ENCODE measurements around the gene SERGEF.

The SERGEF gene
- long read RNA-seq, transcript SERGEF-201 (11 exons, 1,566 nt), result major isoform, 20 of 67 reads
- long read RNA-seq, transcript SERGEF-208 (10 exons, 1,264 nt), result minor isoform, 14 of 67 reads
- long read RNA-seq, partial matches to known transcripts, result 0 of 67 reads
- long read RNA-seq, other reads (novel, unspliced or antisense), result 33 of 67 reads

GRCh38 chr11:18012906-18013781, at the start of gene SERGEF:
TSS of gene SERGEF (minus strand) at chr11:18013047. CDS start at chr11:18013010, 37 bp downstream.
- H3K27ac ChIP-seq (replicated peaks), result peak within 1 kb of the TSS; percentile 60
- H3K4me3 ChIP-seq (replicated peaks; ENCODE audit: insufficient read depth, low read length), result peak within 1 kb of the TSS; percentile 61
- TF ChIP-seq CTCF (IDR thresholded peaks at IDR 0.05; ENCODE audit: insufficient read depth, low read length), result no peak
- TF ChIP-seq GABPA (IDR thresholded peaks at IDR 0.05; ENCODE audit: low read depth), result no peak
- peak; percentile 76 for TF ChIP-seq POLR2AphosphoS5 (IDR thresholded peaks at IDR 0.05; ENCODE audit: low read depth)
- peak; percentile 81 to 94 for DNase-seq (ENCODE audit: low read depth in 1 of 2, low spot score in 1 of 2)
- no peaks in the 10 kb centered on the region for H3K27me3 ChIP-seq (ENCODE audit: insufficient read depth, poor library complexity, severe bottlenecking)

GRCh38 chr11:18061351-18061750, 48.5 kb upstream of the SERGEF start:
- no peak for DNase-seq (ENCODE audit: low read depth in 1 of 2, low spot score in 1 of 2)
- TF ChIP-seq GABPA (IDR thresholded peaks at IDR 0.05; ENCODE audit: low read depth), result no peak
- no peak for TF ChIP-seq SPI1 (IDR thresholded peaks at IDR 0.05; ENCODE audit: borderline replicate concordance, low read depth)
- Histone ChIP-seq H3K27me3 (ENCODE audit: insufficient read depth, poor library complexity, severe bottlenecking) (no peaks in the 10 kb centered on the region), H3K4me3 (replicated peaks; ENCODE audit: insufficient read depth, low read length) (no peak overlapping the region), H3K27ac (replicated peaks) (no peak overlapping the region)

GRCh38 chr11:18056561-18057181, 43.8 kb upstream of the SERGEF start:
- H3K27ac ChIP-seq (replicated peaks), result no peak overlapping the region
- H3K27me3 ChIP-seq (ENCODE audit: insufficient read depth, poor library complexity, severe bottlenecking), result no peaks in the 10 kb centered on the region
- no peak for TF ChIP-seq REST (IDR thresholded peaks at IDR 0.05; ENCODE audit: insufficient replicate concordance, low read depth)
- TF ChIP-seq POLR2AphosphoS5 (IDR thresholded peaks at IDR 0.05; ENCODE audit: low read depth), result no peak
- TF ChIP-seq GABPA (IDR thresholded peaks at IDR 0.05; ENCODE audit: low read depth), result no peak
- no peak for TF ChIP-seq CTCF (IDR thresholded peaks at IDR 0.05; ENCODE audit: insufficient read depth, low read length)
- TF ChIP-seq SPI1 (IDR thresholded peaks at IDR 0.05; ENCODE audit: borderline replicate concordance, low read depth), result no peak
- no peak for DNase-seq (ENCODE audit: low read depth in 1 of 2, low spot score in 1 of 2)
- no peak overlapping the region for H3K4me3 ChIP-seq (replicated peaks; ENCODE audit: insufficient read depth, low read length)

GRCh38 chr11:18054511-18055103, 41.8 kb upstream of the SERGEF start:
- no peak for DNase-seq (ENCODE audit: low read depth in 1 of 2, low spot score in 1 of 2)
- TF ChIP-seq POLR2AphosphoS5 (IDR thresholded peaks at IDR 0.05; ENCODE audit: low read depth) (no peak), REST (IDR thresholded peaks at IDR 0.05; ENCODE audit: insufficient replicate concordance, low read depth) (no peak), SPI1 (IDR thresholded peaks at IDR 0.05; ENCODE audit: borderline replicate concordance, low read depth) (no peak), GABPA (IDR thresholded peaks at IDR 0.05; ENCODE audit: low read depth) (no peak), CTCF (IDR thresholded peaks at IDR 0.05; ENCODE audit: insufficient read depth, low read length) (no peak)
- H3K27me3 ChIP-seq (ENCODE audit: insufficient read depth, poor library complexity, severe bottlenecking), result no peaks in the 10 kb centered on the region
- H3K27ac ChIP-seq (replicated peaks), result no peak overlapping the region
- H3K4me3 ChIP-seq (replicated peaks; ENCODE audit: insufficient read depth, low read length), result no peak overlapping the region

Data from HL-60 (cell line).